ENCODE results near the gene CTSC.

- no peak for TF ChIP-seq CTCF (IDR thresholded peaks at IDR 0.05 in 8 of 11, conservative IDR thresholded peaks at IDR 0.05 in 3 of 11)
- no peak for TF ChIP-seq POLR2AphosphoS5 (IDR thresholded peaks at IDR 0.05)
- TF ChIP-seq POLR2A (IDR thresholded peaks at IDR 0.05): no peak
Measured at GRCh38 chr11:88320149-88320559, 17.4 kb downstream of the CTSC start.

All from spleen (tissue), 7 donors.